Loucy (cell line): ENCODE measurements around the gene KRTAP21-3.

Experiments used
- H2AFZ ChIP-seq: fragments of 200-600 bp; sonication (generic); 2 replicates; pipeline ENCODE4 v1.6.0; 2016; ENCODE audit warnings: antibody characterized with exemption, mild to moderate bottlenecking, low read length, moderate library complexity
- H3F3A ChIP-seq: fragments of 200-600 bp; 2 replicates; pipeline ENCODE4 v1.6.0; 2016; ENCODE audit warnings: antibody characterized with exemption, low read depth, mild to moderate bottlenecking
- H3K27me3 ChIP-seq: fragments of 200-600 bp; sonication (generic); 2 replicates; pipeline ENCODE4 v1.6.1; 2014; ENCODE audit warnings: low read length, mild to moderate bottlenecking; ENCODE audit not compliant: insufficient read depth, poor library complexity, severe bottlenecking
- H3K36me3 ChIP-seq: fragments of 200-600 bp; sonication (generic); 2 replicates; pipeline ENCODE4 v1.6.1; 2016; ENCODE audit warnings: low read length; ENCODE audit not compliant: insufficient read depth
- H3K4me1 ChIP-seq: fragments of 200-600 bp; sonication (generic); 2 replicates; pipeline ENCODE4 v1.5.1; 2014; ENCODE audit warnings: low read length, mild to moderate bottlenecking; ENCODE audit not compliant: insufficient read depth, poor library complexity, severe bottlenecking
- H3K4me2 ChIP-seq: fragments of 200-600 bp; sonication (generic); 2 replicates; pipeline ENCODE4 v1.6.0; 2014; ENCODE audit warnings: antibody characterized with exemption, low read length, low read depth, mild to moderate bottlenecking; ENCODE audit not compliant: poor library complexity, severe bottlenecking
- H3K4me3 ChIP-seq: fragments of 200-600 bp; sonication (generic); 2 replicates; pipeline ENCODE4 v1.5.1; 2014; ENCODE audit warnings: low read length, mild to moderate bottlenecking, mixed read lengths; ENCODE audit not compliant: poor library complexity, severe bottlenecking
- H3K79me2 ChIP-seq: fragments of 200-600 bp; sonication (generic); 2 replicates; pipeline ENCODE4 v1.6.1; 2014; ENCODE audit warnings: low read length; ENCODE audit not compliant: insufficient read depth
- H3K9ac ChIP-seq: fragments of 200-600 bp; sonication (generic); 2 replicates; pipeline ENCODE4 v1.6.0; 2014; ENCODE audit warnings: mild to moderate bottlenecking, low read depth, low read length, moderate library complexity; ENCODE audit not compliant: poor library complexity, severe bottlenecking
- H3K9me2 ChIP-seq: fragments of 200-600 bp; sonication (generic); replicated peaks from 2 replicates; pipeline ENCODE4 v1.6.1; 2016; ENCODE audit warnings: low read depth, low read length, mixed read lengths
- H3K9me3 ChIP-seq: fragments of 200-600 bp; sonication (generic); 2 replicates; pipeline ENCODE4 v1.6.1; 2014; ENCODE audit warnings: mild to moderate bottlenecking, antibody characterized with exemption, low read length, low read depth; ENCODE audit not compliant: insufficient read depth
- H4K20me1 ChIP-seq: fragments of 200-600 bp; sonication (generic); 2 replicates; pipeline ENCODE4 v1.6.0; 2014; ENCODE audit warnings: antibody characterized with exemption, low read length, mild to moderate bottlenecking; ENCODE audit not compliant: insufficient read depth, poor library complexity, severe bottlenecking
- CTCF ChIP-seq: fragments of 200-600 bp; sonication (generic); conservative IDR thresholded peaks from 2 replicates; pipeline ENCODE4 v1.5.1; 2014; ENCODE audit warnings: mild to moderate bottlenecking, antibody characterized with exemption, low read length
- EZH2phosphoT487 ChIP-seq: fragments of 200-600 bp; IDR thresholded peaks from 2 replicates; pipeline ENCODE4 v1.6.1; 2018; ENCODE audit warnings: antibody characterized with exemption, mild to moderate bottlenecking, moderate library complexity, borderline replicate concordance

Gene KRTAP21-3

GRCh38 chr21:30726726-30727125 lies 8.1 kb upstream of the KRTAP21-3 start:
- H3K4me2 ChIP-seq = no peak overlapping the region
- H3K79me2 ChIP-seq = no peaks in the 10 kb centered on the region
- no peaks in the 10 kb centered on the region for H3F3A ChIP-seq
- no peak overlapping the region for H3K9ac ChIP-seq
- no peaks in the 10 kb centered on the region for H3K4me1 ChIP-seq
- H3K4me3 ChIP-seq = no peak overlapping the region
- no peaks in the 10 kb centered on the region for H4K20me1 ChIP-seq
- TF ChIP-seq CTCF (no peak), EZH2phosphoT487 (no peak)
- H2AFZ ChIP-seq = no peak overlapping the region
- no peaks in the 10 kb centered on the region for H3K27me3 ChIP-seq
- no peaks in the 10 kb centered on the region for H3K9me3 ChIP-seq
- no peaks in the 10 kb centered on the region for H3K36me3 ChIP-seq
- H3K9me2 ChIP-seq = no peaks in the 10 kb centered on the region

GRCh38 chr21:30719401-30719800 lies 824 bp upstream of the KRTAP21-3 start:
- Histone ChIP-seq H3K9me2 (no peaks in the 10 kb centered on the region), H3K27me3 (no peaks in the 10 kb centered on the region), H3K79me2 (no peaks in the 10 kb centered on the region), H3K9me3 (no peaks in the 10 kb centered on the region), H4K20me1 (no peaks in the 10 kb centered on the region), H3F3A (no peaks in the 10 kb centered on the region), H3K4me3 (no peak overlapping the region), H3K4me1 (no peaks in the 10 kb centered on the region), H3K36me3 (no peaks in the 10 kb centered on the region), H3K9ac (no peak overlapping the region), H2AFZ (no peak overlapping the region), H3K4me2 (no peak overlapping the region)
- no peak for TF ChIP-seq EZH2phosphoT487
- TF ChIP-seq CTCF = no peak

- Histone ChIP-seq H3K4me2 (no peak overlapping the region), H3K4me3 (no peak overlapping the region), H2AFZ (no peak overlapping the region), H3K27me3 (no peaks in the 10 kb centered on the region), H3K9me3 (no peaks in the 10 kb centered on the region), H3K36me3 (no peaks in the 10 kb centered on the region), H3K9me2 (no peaks in the 10 kb centered on the region), H3K79me2 (no peaks in the 10 kb centered on the region), H3K9ac (no peak overlapping the region), H3K4me1 (no peaks in the 10 kb centered on the region), H4K20me1 (no peaks in the 10 kb centered on the region), H3F3A (no peaks in the 10 kb centered on the region)
- no peak for TF ChIP-seq CTCF
Measured at GRCh38 chr21:30717105-30717504, 1.5 kb downstream of the KRTAP21-3 start.
